Activated CD4-positive, CD25-positive, alpha-beta regulatory T cell (primary cell): Measurements from ENCODE around the gene RNASEL.

Experiments
- DNase-seq, 4 experiments: peaks; one replicate each; lab custom pipeline; 2025; lab: John Stamatoyannopoulos, UW

RNASEL gene

GRCh38 chr1:182600036-182600713 lies 11.1 kb upstream of the RNASEL start:
- DNase-seq, result no peak

- DNase-seq, result no peak
These were observed 10.3 kb upstream of the RNASEL start for GRCh38 chr1:182599339-182599738.

GRCh38 chr1:182598296-182598695 lies 9.2 kb upstream of the RNASEL start:
- DNase-seq, result no peak

- DNase-seq, result no peak
These were observed 7.9 kb upstream of the RNASEL start for GRCh38 chr1:182596934-182597333.

- peak; percentile 8 to 60 (median 19) for DNase-seq
These were observed 6.7 kb upstream of the RNASEL start for GRCh38 chr1:182595641-182596240.

- no peak for DNase-seq
These were observed 875 bp upstream of the RNASEL start for GRCh38 chr1:182589931-182590330.

- DNase-seq, result no peak
These were observed 464 bp upstream of the RNASEL start for GRCh38 chr1:182589520-182589919.

- DNase-seq, result no peak
These were observed 1.2 kb downstream of the RNASEL start for GRCh38 chr1:182587666-182588499.

GRCh38 chr1:182587093-182587492 lies 2.0 kb downstream of the RNASEL start:
- no peak for DNase-seq

GRCh38 chr1:182586380-182586779 lies 2.7 kb downstream of the RNASEL start:
- no peak for DNase-seq

GRCh38 chr1:182584746-182585145 lies 4.3 kb downstream of the RNASEL start:
- no peak for DNase-seq

GRCh38 chr1:182580736-182581135 lies 8.3 kb downstream of the RNASEL start:
- DNase-seq, result no peak

GRCh38 chr1:182575540-182576149 lies 13.4 kb downstream of the RNASEL start:
- DNase-seq, result no peak

- no peak for DNase-seq
These were observed 14.9 kb downstream of the RNASEL start for GRCh38 chr1:182574156-182574555.

- DNase-seq, result no peak
These were observed 18.5 kb downstream of the RNASEL start for GRCh38 chr1:182570611-182570970.

- no peak for DNase-seq
These were observed 19.0 kb downstream of the RNASEL start for GRCh38 chr1:182569939-182570610.

- no peak for DNase-seq
These were observed 20.3 kb downstream of the RNASEL start for GRCh38 chr1:182568647-182569284.

- DNase-seq, result no peak
These were observed 21.4 kb downstream of the RNASEL start for GRCh38 chr1:182567629-182568028.

GRCh38 chr1:182565537-182565936 lies 23.5 kb downstream of the RNASEL start:
- DNase-seq, result no peak

GRCh38 chr1:182564406-182565004 lies 24.6 kb downstream of the RNASEL start:
- DNase-seq, result no peak

GRCh38 chr1:182563095-182563494 lies 26.0 kb downstream of the RNASEL start:
- no peak for DNase-seq
